T follicular helper cell (primary cell): ENCODE results near the gene PTPRCAP.
A peak's percentile ranks its signal among the peaks of the same experiment; 100 is the strongest.
"Not testable (repeated sequence)": the region's sequence is repeated elsewhere in the genome, so short reads cannot be mapped to it uniquely, and the experiment has no call there.

ENCODE experiments used
- DNase-seq: peaks from one replicate; pipeline ENCODE4 v3.0.0-alpha.2; 2020; ENCODE audit warnings: low read depth

Gene PTPRCAP

DNA sequence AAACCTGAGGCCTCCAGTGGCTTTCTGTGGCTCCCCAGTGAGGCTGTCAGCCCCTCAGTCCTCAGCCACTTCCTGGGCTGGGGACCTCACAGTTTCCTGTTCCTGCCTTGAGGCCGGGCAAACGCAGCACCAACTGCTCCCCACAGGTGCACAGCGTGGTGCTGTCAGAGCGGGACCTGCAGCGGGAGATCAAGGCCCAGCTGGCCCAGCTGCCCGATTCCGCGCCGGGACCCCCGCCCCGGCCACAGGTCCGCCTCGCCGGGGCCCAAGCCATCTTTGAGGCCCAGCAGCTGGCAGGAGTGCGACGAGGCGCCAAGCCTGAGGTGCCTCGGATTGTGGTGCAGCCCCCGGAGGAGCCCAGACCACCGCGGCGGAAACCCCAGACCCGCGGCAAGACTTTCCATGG lies 28.2 kb downstream of the PTPRCAP start:
- no peak for DNase-seq

DNA sequence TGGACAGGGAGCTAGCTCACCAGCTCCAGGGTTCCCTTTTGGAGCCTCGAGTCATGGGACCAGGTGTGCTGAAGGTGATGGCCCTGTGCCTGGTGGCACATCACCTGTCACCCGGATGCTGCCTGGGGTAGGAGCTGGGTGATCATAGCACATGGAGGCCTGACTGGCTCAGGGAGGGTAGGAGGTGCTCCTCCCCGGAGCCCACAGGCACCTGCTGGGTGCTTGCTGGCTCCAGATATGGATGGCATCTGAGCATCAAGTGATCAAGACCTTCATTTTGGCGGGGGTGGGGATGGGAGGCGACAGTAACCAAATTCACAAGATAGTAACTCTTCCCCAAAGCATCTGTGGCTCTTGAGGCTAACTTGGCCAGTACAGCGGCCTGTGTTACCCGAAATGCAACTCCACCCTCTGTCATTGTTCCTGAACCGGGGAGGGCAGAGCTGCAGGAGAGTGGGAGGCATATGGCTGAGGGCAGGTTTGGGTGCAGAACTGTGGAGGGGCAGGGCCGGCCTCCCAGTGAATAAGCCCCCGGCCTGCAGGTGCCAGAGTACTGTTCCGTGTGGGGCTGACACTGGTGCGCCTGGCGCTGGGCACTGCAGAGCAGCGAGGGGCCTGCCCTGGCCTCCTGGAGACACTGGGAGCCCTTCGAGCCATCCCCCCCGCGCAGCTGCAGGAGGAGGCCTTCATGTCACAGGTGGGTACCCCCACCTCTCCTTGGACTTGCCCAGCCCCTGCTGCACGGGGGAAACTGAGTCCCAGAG lies 28.9 kb downstream of the PTPRCAP start:
- no peak for DNase-seq

DNA sequence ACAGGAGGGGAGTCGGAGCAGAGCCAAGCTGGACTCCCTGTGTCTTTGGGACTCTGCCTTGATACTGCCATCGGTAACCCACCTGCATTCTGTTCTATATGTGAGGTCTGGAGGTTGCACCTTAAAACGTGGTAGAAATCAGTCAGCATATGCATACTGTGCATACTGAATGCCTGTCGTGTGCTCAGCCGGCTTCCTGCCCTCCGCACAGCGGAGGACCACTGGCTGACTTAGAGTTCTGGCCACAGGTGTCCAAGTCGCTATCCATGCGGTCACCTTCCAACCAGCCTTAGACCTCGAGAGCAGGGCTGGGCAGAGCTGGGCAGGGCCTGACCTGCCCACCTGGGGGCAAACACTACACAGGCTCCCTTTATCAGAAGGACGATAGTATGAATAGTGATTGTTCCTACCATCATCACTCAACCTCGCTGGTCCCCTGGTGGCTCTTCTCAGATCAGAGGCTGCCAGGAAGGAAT lies 29.8 kb downstream of the PTPRCAP start:
- DNase-seq = no peak

DNA sequence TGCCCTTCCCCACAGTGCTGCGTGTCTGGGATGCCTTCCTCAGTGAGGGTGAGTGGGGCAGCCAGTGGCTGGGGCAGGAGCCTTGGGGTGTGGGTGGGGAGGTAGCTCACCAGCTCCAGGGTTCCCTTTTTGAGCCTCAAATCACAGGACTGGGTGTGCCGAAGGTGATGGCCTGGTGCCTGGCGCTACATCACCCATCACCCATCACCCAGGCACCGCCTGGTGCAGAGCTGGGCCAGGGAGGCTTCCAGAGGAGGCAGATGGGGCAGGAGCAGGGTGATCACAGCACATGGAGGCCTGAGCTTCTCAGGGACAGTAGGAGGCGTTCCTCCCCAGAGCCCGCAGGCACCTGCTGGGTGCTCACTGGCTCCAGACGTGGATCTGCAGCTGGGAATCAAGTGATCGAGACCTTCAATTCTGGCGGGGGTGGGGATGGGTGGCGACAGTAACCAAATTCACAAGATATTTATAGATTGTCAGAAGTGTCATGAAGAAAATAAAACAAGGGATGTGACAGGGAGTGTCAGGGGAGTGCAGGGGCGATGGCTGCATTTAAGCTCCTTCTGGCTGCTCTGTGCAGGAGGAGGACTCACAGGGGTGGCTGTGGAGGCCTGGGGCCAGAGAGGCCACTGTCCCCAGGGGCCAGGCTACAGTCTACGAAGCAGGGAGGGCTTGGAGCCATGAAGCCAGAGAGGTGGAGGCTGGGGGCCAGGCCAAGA lies 30.4 kb downstream of the PTPRCAP start:
- DNase-seq = no peak

DNA sequence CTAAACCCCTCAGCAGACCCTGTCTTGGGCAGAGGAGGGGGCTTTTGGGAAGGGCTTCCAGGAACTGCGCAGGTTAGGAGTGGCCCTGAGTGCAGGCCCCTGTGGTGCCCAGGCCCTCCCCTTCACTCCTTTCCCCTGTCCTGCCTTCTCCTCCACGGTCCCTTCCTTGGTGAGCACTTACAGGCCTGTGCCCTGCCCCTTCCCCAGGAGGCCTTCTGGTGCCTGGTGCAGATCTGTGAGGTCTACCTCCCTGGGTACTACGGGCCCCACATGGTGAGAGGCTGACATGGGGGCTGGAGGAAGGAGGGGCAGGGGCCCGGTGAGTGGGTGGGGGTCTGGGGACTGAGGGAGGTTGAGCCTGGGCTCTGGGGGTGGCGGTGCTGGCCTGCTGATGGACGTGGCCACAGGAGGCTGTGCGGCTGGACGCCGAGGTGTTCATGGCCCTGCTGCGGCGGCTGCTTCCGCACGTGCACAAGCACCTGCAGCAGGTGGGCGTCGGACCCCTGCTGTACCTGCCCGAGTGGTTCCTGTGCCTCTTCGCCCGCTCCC lies 31.0 kb downstream of the PTPRCAP start:
- DNase-seq = no peak

DNA sequence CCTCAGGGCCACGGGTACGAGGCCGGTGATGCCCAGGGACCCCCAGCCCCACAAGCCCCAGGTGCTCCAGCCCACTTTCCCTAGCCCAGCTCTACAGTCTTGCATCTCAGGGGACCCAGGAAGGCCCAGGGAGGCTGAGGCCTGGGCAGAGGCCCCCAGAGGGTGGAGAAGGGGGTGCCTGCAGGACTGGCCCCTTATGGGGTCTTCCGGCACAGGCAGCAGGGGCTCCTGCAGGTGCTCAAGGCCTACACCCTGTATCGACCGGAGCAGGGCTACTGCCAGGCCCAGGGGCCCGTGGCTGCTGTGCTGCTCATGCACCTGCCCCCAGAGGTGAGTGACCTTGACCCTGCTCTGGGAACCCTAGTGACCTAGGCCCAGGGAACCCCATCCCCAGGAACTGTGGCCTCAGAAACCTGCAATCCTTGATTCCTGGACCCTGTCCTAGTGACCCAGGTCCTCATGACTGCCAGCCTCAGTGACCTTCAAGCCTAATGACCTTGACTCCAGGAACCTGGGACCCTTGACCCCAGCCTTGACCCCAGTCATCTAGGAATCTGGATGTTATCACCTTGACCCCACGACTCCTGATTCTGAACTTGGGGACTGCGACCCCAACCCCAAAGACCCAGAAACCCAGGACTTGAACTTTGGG lies 31.7 kb downstream of the PTPRCAP start:
- no peak for DNase-seq

DNA sequence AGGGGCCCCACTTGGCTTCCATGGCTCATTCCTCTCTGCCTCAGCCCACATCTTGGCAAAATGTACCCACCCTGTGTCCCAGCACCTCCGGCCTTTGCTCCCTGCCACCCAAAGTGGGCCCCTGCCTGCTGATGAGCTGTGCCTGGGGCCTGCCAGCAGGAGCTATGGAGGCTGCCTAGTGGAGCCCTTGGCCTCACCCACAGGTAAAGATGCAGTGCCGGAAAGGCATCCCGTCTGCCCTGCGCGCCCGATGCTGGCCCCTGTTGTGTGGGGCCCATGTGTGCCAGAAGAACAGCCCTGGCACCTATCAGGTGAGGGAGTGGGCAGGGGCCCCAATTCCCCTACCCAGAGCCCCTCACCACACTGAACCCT lies 32.3 kb downstream of the PTPRCAP start:
- DNase-seq = no peak

DNA sequence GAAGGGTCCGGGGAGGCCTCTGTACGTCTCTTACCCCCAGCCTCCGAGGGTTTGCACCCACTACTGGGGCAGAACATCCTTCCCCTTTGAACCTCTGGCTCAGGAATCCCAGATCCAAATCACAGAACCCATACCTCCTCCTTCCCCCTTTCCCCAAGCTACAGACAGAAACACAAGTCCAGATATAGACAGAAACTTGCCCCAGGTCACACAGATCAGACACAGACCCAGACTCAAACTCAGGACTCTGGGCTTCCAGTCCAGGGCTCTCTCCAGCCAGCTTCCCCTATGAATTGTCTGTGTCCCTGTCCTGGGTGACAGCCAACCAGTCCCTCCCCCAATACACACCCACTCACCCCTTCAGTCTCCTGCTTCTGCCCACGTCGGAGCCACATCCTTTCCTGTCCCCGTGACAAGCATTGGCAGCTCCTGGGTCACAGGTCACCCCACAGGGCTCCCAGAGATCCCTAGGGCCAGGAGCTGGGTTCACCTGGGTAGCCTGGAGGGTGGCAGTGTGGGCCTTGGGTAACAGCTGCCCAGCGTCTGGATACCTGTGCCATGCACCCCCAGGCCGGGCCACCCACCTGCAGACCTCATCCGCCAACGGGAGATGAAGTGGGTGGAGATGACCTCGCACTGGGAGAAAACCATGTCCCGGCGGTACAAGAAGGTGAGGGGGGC lies 32.8 kb downstream of the PTPRCAP start:
- no peak for DNase-seq

DNA sequence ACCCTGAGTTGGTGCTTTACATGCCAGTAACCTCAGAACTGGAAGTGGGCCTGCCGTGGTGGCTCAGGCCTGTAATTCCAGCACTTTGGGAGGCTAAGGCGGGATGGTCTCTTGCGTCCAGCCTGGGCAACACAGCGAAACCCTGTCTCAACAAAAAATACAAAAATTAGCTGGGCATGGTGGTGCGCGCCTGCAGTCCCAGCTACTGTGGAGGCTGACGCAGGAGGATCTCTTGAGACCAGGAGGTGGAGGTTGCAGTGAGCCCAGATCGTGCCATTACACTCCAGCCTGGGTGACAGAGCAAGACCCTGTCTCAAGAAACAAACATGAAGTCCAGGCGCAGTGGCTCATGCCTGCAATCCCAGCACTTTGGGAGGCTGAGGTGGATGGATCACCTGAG lies 34.4 kb downstream of the PTPRCAP start:
- not testable (repeated sequence) for DNase-seq

DNA sequence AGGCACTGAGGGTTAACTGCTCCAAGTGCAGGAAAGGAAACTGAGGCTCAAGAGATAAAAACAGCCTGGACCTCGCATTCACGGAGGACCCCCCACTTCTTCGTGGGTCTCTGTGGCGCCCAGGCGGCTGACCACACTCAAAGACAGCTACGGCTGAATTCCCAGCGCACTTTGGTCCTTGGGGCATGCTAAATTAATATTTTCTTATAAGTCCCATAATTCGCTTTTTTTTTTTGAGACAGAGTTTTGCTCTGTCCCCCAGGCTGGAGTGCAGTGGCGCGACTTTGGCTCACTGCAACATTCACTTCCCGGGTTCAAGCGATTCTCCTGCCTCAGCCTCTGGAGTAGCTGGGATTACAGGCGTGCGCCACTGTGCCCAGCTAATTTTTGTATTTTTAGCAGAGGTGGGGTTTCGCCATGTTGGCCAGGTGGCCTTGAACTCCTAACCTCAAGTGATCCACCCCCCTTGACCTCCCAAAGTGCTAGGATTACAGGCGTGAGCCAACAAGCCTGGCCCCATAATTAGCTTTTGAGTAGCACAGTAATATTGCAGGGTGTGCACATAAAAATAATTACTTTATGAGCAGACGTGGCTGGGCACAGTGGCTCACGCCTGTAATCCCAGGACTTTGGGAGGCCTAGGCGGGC lies 35.2 kb downstream of the PTPRCAP start:
- DNase-seq = not testable (repeated sequence)

DNA sequence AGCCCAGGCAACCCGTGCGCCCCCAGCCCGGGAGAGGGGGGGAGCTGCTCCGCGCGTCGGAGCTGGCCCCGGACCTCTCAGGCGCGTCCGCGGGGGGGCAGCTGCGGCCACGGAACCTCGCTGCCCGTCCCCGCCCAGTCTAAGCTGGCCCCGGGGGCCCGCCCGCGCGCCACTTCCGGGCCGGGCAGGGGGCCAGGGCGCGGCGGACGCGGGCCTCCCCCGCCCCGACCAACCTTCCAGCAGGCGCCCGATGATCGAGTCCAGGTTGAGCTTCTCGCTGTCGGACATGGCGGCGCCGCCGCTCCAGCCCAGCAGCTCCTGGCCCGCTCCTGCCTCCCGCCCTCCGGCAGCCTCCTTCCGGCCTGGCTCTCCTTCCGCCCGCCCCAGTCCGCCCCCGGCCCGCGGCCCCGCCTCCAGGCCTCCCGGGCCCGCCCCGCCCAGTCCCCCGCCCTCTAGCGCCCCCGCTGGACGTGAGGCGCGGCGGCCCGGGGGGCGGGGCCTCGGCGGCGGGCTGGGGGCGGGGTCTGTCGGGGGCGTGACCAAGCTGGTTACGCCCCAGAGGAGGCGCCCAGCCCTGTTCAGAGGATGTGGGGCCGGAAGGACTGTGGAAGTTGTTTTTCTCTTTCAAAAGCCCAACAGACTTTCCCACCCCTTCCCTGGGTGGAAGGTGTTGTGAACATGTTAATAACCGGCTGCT lies 35.8 kb downstream of the PTPRCAP start, which contains the start of gene PPP1CA:
Gene PPP1CA (minus strand): TSS at position 364 of the 697 bp plus-strand sequence. CDS start 76 bp downstream, at position 288.
- DNase-seq = peak; percentile 90

DNA sequence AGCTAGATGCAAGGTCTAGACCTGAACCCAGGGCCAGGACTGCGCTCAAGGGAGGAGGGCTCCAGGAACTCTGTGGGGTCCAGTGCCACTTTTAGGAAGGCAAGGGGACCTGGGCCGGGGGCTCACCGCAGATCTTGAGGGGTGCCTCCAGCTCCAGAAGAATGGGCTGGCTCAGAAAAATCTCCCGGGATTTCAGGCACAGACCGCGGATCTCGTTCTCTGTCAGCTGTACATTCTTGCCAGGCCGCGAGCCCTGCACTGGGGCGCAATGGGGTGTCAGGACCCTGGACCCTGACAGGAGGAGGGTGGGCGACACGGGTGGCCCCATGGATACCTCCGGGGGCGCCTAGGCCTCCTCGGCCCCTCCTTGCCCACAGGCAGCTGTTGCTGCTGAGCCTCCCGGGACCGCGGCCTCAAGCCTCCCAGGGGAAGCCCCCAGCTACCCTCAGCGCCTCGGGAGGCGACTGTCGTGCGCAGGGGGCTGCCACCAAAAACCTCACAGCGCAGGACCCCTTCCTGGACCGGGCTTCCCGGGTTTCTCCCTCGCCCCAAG lies 36.5 kb downstream of the PTPRCAP start:
- no peak for DNase-seq

DNA sequence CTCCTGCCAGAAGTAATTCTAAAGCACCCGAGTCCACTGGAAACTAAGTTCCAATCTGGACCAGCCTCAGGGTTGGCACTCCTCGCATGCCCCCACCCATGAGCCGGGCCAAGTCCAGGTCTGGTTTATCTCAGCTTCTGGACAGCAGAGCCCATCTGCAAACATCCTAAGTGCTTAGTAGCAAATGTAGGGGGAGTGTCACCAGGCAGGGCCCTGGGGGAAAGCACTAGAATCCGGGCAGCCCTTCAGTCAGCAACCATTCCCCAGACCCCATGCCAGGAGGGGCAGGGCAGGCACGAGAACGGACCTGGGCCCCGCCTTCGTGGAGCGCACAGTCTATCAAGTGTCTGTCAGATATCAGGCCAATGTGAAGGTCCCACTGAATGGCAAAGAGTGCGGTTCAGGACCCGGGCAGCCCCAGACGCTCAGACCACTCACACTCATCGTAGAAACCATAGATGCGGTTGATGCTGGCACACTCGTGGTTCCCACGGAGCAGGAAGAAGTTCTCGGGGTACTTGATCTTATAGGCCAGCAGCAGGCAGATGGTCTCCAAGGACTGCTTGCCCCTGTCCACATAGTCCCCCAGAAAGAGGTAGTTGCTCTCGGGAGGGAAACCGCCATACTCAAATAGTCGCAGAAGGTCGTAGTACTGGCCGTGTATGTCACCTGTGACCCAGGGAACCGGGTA lies 37.1 kb downstream of the PTPRCAP start:
- no peak for DNase-seq

DNA sequence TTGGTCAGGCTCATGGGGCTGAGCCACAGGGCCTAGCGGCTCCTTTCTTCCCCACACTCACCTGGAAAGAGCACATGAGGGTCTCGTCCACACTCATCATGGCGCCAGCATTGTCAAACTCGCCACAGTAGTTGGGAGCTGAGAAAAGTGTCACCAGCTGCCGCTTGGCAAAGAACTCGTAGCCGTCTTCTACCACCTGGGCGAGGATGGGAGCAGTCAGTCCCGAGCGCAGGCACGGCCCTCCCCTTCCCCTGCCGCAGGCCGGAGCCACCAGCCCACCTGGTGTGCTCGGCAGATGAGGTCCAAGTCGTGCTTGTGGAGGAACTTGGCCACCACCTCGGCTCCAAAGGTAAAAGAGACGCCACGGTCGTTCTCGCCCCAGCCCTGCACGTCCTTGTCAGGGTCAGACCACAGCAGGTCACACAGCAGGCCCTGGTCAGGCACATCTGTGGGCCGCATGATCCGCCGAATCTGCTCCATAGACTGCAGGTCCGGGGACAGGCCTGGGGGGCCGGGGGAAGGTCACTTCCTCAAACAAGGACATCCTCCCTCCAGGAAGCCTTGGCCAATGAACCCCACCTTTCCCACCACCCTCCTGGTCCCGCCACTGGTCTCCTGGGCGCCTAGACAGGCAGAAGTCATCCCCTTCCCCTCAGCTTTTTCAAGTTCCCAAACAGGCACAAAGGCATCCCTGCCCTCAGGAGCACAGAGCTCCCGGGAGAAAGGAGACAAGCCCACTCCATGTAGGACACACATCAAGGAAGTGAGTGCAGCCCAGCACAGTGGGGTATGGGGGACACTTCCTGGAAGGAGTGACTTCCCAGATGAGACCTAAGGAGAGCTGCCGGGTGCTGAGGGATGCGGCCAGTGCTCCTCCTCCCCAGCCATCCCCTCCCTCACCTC lies 38.6 kb downstream of the PTPRCAP start:
- no peak for DNase-seq

DNA sequence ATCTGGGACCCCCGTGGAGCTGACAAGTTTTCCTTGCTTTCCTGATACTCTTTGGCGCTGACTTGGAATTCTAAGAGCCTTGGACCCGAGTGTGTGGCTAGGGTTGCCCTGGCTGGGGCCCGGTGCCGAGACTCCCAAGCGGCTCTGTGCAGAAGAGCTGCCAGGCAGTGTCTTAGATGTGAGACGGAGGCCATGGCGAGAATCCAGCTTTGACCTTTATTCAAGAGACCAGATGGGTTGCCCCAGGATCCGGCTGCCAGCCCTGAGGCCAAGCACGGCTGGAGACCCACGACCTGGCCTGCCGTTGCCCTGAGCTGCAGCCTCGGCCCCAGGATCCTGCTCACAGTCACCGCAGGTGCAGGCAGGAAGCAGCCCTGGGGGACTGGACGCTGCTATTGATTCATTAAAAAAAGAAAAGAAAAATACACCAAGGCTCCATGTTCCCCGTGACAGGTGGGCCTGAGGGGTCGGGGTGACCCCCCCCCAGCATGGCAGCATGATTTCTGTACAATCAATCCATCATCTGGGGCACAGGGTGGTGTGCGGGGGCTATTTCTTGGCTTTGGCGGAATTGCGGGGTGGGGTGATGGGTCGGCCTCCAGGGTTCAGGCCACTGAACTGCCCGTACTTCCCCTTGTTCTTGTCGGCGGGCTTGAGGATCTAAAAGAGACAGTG lies 39.4 kb downstream of the PTPRCAP start:
- DNase-seq = no peak

DNA sequence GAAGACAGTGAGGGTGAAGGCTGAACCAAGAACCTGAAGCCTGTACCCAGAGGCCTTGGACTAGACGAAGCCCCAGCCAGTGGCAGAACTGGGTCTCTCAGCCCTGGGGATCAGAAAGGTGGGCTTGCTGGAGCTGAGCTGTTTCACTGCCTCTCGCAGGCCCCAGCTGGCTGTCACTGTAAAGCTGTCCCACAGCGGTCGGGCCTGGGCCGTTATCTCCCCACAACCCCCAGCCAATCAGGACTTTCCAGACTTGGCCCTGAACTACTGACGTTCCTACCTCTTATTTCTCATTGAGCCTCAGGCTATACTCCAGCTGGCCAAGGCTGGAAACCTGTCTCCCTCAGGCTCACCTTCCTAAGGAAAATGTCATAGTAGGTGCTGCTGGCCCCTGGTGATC lies 39.9 kb downstream of the PTPRCAP start:
- no peak for DNase-seq

DNA sequence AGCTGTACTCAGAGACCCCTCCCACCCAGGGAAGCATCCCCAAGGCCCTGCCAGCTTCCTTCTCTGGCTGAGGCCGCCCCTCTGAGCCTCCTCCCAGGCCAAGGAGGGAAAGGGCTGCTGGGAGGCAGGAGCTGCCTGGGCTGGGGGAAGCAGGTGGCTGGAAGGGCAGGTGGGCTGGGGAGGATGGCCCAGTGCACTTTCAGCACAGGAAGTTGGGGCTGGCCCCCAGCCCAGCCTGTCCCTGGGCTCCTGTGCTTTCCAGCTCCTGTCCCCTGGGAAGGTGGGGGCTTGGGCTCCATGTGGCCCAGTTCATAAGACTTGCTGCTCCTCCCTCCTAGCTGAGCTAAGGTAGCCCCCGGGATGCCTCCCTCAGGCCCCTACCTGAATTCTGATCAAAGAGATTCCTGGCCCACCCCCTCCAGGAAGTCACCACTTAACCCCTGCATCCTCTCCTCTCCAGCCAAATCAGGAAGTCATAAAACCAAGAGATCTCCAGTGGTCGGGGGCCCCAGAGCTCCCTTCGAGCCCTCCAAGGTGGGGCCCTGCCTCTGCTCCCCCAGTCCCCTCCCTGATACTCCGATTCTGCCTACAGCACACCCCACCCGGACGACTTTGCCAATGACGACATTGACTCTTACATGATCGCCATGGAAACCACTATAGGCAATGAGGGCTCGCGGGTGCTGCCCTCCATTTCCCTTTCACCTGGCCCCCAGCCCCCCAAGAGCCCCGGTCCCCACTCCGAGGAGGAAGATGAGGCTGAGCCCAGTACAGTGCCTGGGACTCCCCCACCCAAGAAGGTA lies 40.7 kb downstream of the PTPRCAP start:
- no peak for DNase-seq

DNA sequence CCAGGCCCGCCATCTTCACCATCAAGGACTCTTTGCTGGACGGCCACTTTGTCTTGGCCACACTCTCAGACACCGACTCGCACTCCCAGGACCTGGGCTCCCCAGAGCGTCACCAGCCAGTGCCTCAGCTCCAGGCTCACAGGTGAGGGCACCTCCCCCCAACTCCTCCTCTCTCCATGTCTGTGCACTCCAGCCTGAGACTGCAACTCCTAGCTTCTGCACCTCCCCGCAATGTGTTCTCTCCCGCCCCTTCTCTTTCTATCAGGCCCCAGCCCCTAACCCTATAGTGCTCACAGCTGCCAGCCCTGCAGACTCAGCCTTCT lies 41.3 kb downstream of the PTPRCAP start:
- DNase-seq = no peak
